Activated CD4-positive, alpha-beta T cell treated with anti-CD3 and anti-CD28 coated beads, Interleukin-2, amount 50 U/mL, for 4 hours (primary cell): ENCODE results near the gene MAP3K2.
"Not testable (repeated sequence)": the region's sequence is repeated elsewhere in the genome, so short reads cannot be mapped to it uniquely, and the experiment has no call there.

Experiments
- DNase-seq, 2 experiments: peaks; one replicate each; pipeline ENCODE4 v3.0.0-alpha.2; 2020

MAP3K2 gene

GRCh38 chr2:127381762-127382161 is 6.0 kb downstream of the MAP3K2 start:
- DNase-seq = peak in 1 of 2 experiments; percentile 26

- DNase-seq = no peak
Observed at GRCh38 chr2:127379712-127380355, 7.9 kb downstream of the MAP3K2 start.

DNA sequence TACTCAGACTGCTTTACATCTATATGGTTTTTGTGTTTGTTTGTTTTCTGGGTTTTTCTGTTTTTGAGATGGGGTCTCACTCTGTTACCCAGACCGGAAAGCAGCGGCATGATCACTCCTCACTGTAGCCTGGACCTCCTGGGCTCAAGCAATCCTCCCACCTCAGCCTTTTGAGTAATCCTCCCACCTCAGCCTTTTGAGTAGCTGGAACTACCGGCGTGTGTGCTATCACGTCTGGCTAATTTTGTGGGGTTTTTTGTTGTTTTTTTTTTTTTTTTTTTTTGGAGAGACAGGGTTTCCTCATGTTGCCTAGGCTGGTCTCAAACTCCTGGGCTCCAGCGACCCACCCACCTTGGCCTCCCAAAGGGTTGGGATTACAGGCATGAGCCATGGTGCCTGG is 9.1 kb downstream of the MAP3K2 start:
- DNase-seq = no peak

DNA sequence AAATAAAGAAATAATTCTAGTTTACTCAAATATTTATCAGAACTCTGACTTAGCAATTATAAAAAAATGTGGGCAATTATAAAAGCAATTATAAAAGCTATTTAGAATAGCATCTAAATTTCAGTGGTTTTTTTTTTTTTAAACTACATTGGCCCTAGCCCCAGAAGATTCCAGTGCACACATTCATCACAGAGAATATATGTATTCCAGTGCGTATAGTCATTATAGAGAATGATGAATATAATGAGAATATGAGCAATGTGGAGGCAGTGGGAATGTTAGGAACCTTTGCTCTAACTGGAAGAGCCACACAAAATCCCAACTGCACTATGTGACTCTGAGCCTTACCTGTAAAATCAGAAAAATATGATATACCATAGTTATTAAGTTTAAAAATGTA is 10.5 kb downstream of the MAP3K2 start:
- no peak for DNase-seq

- no peak for DNase-seq
Observed at GRCh38 chr2:127376257-127376656, 11.5 kb downstream of the MAP3K2 start.

DNA sequence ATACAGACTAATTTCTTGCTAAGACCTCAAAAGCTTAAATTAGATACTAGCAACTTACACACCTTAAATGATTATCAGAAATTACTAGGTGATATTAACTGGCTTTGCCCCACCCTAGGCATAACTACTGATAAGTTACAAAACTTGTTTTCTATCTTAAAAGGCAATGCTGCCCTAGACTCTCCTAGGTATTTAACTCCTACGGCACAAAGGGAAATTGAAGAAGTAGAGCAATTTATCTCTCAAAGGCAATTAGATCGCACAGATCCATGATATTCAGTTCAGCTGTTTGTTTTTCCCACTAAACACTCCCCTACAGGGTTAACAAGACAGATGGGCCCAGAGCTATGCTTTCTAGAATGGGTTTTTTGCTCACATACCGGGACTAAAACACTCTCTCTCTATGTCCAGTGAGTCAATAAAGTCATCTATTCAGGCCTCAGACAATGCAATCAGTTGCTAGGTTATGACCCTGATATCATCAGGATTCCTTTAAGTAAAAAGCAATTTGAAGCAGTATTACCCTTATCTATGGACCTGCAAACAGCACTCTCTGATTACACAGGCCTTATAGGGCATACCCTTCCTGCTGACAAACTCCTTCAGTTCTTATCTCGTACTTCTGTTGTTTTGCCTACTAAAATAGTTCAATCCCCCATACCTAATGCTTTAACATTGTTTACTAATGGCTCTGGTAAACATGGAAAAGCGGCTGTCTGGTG is 14.3 kb downstream of the MAP3K2 start:
- no peak for DNase-seq

DNA sequence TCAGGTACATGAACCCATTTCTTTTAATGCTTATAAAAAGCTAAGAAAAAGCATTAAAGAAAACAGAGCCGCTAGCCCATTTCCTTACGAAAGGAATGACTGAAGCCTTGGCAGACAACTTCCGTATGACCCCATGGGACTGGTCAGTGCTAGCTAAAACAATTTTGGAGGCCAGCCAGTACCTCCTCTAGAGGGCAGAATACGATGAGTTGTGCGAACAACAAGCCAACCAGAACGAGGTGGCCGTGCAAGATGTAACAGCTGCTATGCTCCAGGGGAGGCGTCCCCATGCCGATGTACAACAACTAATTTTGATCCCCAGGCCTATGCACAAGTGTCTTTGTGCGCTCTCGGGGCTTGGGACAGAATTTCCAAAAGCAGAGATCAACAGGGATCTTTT is 16.7 kb downstream of the MAP3K2 start:
- no peak for DNase-seq

DNA sequence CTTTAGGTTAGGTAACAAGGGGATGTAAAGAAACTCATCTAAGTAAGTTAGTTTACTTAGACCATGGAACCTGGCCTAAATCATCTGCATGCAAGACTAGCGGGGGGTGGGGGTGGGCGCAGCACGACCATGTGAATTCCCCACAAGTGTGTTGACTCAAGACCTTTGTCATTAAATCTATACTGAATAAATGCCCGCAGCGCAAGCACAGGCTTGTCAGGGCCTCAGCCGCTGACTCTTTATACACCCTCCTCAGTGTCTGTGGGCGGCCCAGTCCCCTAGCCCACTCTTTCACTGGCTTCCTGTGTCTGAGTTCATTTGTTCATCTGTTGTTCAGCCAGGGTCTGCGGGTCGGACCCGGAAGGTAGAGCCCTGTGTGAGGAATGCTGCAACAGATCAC is 17.8 kb downstream of the MAP3K2 start:
- no peak for DNase-seq

DNA sequence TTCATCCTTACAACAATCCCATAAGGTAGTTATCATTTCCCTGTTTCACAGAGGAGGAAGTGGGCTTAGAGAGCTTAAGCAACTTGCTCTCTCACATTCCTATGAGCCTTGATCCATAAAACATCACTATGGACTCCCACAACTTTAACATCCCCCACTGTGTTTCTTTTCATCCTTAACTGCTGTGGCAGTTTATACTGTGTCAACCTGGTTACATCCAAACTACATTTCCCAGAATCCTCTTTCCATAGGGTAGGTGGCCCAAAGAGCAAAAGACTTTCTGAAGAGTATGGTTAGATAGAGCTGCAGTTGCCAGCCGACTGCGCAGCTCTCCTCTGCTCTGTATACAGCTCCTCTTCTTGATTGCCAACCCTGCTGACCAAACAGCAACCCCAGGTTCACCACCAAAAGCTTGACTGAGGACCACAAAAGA is 22.5 kb downstream of the MAP3K2 start:
- no peak for DNase-seq

GRCh38 chr2:127362971-127363370 is 24.8 kb downstream of the MAP3K2 start:
- DNase-seq = no peak

- DNase-seq = no peak
Observed at GRCh38 chr2:127361929-127362885, 25.6 kb downstream of the MAP3K2 start.

DNA sequence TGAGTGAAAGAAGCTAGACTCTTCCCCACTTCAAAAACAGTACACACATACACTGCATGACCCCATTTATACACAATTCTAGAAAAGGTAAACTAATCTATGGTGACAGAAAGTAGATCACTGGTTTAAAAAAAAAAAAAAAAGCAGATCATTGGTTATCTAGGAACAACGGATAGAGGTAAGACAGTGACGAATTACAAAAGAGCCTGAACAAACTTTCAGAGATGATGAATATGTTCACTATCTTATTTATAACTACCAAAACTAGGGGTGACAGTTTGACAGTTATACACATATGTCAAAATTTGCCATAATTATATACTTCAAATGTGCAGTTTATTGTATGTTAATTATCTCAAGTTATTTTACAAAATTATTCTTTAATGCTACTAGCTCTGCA is 27.5 kb downstream of the MAP3K2 start:
- no peak for DNase-seq

DNA sequence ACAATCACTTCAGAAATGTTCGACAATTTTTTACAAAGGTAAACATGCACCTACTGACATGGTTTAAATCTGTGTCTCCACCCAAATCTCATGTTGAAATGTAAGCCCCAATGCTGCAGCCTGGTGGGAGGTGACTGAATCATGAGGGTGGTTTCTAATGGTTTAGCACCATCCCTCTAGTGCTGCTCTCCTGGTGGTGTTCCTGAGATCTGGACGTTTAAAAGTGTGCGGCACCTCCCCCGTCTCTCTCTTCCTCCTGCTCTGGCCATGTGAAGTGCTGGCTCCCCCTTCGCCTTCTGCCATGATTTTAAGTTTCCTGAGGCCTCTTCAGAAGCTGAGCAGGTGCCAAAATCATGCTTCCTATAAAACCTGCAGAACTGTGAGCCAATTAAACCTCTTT is 28.3 kb downstream of the MAP3K2 start:
- no peak for DNase-seq

- no peak for DNase-seq
Observed at GRCh38 chr2:127358971-127359370, 28.8 kb downstream of the MAP3K2 start.

- no peak for DNase-seq
Observed at GRCh38 chr2:127358044-127358443, 29.7 kb downstream of the MAP3K2 start.

GRCh38 chr2:127357591-127357990 is 30.2 kb downstream of the MAP3K2 start:
- DNase-seq = no peak

GRCh38 chr2:127356531-127356930 is 31.2 kb downstream of the MAP3K2 start:
- DNase-seq = no peak

- DNase-seq = peak; percentile 18
Observed at GRCh38 chr2:127355407-127356008, 32.3 kb downstream of the MAP3K2 start.

- not testable (repeated sequence) for DNase-seq
Observed at GRCh38 chr2:127353873-127354676, 33.7 kb downstream of the MAP3K2 start.

- not testable (repeated sequence) for DNase-seq
Observed at GRCh38 chr2:127353223-127353622, 34.6 kb downstream of the MAP3K2 start.

GRCh38 chr2:127351603-127352002 is 36.2 kb downstream of the MAP3K2 start:
- no peak for DNase-seq

DNA sequence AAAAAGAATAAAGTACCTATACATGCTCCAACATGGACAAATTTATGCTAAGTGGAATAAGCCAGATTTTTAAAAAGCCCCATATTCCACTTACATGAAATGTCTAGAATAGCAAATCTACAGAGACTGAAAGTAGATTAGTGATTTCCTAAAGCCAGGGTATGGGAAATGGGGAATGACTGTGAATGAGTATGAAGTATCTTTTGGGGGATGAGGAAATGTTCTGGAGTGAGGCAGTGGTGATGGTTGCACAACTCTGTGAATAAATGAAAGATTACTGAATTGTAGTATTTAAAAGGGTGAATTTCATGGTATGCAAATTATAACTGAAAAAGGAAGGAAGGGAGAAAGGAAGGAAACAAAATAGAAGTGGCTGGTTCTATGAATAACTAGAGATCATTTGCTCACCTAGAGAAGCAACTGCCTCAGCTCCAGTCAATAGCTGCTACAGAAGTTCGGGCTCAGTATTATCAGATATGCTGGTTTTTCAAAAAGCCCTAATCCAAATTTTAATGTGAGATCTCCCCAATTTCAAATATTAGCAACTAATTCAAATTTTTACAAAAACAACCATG is 39.3 kb downstream of the MAP3K2 start:
- DNase-seq = no peak
